Mucosa of descending colon (tissue), 3 donors: ENCODE data around the gene MPRIP. TPM values are rescaled to one million over a fixed set of nuclear protein-coding genes. Genes with fewer than 3 reads are reported as not detected.

Experiments used
- ATAC-seq: fragments of 200-7000 bp; cut with Tn5 transposase; one replicate; pipeline ENCODE4 v1.9.1; 2020; ENCODE audit warnings: mild to moderate bottlenecking, moderate library complexity
- DNase-seq, 3 donors: peaks; one replicate each; pipeline ENCODE4 v3.0.0-alpha.2; 2020
- H3K36me3 ChIP-seq: fragments of 200-600 bp; one replicate; pipeline ENCODE4 v1.8.0; 2021; ENCODE audit warnings: low read depth, mild to moderate bottlenecking
- H3K4me1 ChIP-seq: fragments of 200-600 bp; one replicate; pipeline ENCODE4 v1.8.0; 2021; ENCODE audit warnings: low read depth, mild to moderate bottlenecking
- H3K4me3 ChIP-seq: fragments of 200-600 bp; one replicate; pipeline ENCODE4 v1.8.0; 2021; ENCODE audit warnings: mild to moderate bottlenecking
- H3K9me3 ChIP-seq: fragments of 200-600 bp; one replicate; pipeline ENCODE4 v1.8.0; 2021; ENCODE audit warnings: mild to moderate bottlenecking
- CTCF ChIP-seq: fragments of 200-600 bp; IDR thresholded peaks from one replicate; pipeline ENCODE4 v1.8.0; 2022; ENCODE audit warnings: antibody characterized with exemption, mild to moderate bottlenecking
- intact Hi-C, 2 donors: fragments of 100-400 bp; cut with DNase I in 1 of 2; cut with micrococcal nuclease in 1 of 2; formaldehyde crosslinking; loops; one replicate each; pipeline versions ENCODE4 v1.11.0 to v1.11.1; 2022; cut with DNase I, micrococcal nuclease
- total RNA-seq, 3 donors: library from RNA; stranded (reverse); fragmentation: NEBNext Ultra II Directional in 2 of 3; extraction: Animal tissue kit (Norgen Biotek cat#: 25700) in 2 of 3; gene quantifications; one replicate each; pipeline versions ENCODE4 v1.2.1 to v1.2.4, GENCODE V29; 2021 to 2023
- donor health status: DM: no; HTN: no; CAD: no; lungs with moderate emphysema.
- donor health status: DM: no; HTN: no; CAD: no.
- donor health status: DM: no; HTN: yes; CAD: no.

MPRIP gene
- total RNA-seq, 3 donors from 2014 or later = 150 to 249 (median 231) TPM

- TF ChIP-seq CTCF = no peak
- DNase-seq (peak in 1 of 3 donors; percentile 22), ATAC-seq (no peak)
- Histone ChIP-seq H3K4me1 (peaks cover 12% of the 10 kb centered on the region), H3K36me3 (no peaks in the 10 kb centered on the region), H3K9me3 (no peaks in the 10 kb centered on the region), H3K4me3 (no peak overlapping the region)
- intact Hi-C loops = no loop called here
Measured at GRCh38 chr17:17020821-17021193, 21.4 kb upstream of the MPRIP start.

DNA sequence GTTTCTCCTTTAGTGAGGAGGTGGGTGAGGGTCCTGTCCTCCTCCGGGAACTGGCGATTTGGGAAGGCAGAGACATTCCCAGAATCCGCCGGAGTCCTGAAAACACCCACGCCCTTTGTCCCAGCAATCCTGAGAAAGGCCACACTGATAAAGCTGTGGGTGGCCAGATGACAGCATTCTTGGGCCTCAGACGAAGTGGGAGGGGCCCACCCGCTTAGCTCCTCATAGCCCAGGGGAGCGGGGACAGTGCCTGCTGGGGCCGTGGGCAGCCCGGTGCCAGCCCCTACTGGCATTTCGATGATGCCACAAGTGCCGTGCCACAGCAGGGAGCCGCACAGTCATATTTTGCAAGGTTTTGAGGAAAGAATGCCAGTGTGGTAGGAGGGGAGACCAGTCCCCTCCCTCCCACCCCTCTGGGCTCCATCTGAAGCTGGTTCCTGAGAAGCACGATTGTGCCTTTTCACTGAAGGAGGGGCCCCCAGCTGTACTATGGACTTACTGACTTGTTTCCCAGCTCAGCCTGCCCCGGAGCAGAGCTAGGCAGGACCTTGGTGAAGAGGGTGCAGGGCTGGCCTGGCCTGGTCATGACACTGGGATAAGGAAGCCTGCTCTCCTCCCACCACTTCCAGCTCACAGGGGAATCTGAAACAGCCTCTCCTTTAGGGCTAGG, 20.9 kb upstream of the MPRIP start:
- peak; percentile 71 for ATAC-seq
- DNase-seq = peak; percentile 36 to 51 (median 46)
- peaks cover 12% of the 10 kb centered on the region for H3K4me1 ChIP-seq

DNA sequence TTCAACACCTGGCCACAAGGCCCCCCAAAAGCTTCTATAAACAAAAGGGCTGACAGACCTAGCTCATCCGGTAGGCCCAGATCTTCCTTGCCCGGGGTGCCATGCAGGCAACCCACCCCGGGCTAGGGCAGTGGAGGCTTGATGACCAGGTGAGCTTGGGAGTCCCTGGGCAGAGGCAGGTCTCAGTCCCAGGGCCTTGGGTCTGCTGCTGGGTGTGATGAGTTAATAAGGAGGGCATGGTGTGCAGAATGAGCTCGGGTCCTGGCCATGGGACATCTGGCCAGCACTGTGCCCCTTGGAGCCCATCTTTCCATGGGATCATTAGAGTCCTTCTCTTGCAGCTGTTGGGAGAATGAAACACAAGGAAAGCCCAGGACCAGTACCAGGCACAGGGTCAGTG, 20.2 kb upstream of the MPRIP start:
- ATAC-seq (no peak), DNase-seq (peak in 1 of 3 donors; percentile 29)
- no peak for TF ChIP-seq CTCF
- intact Hi-C loops = no loop called here
- H3K4me1 ChIP-seq = peaks cover 12% of the 10 kb centered on the region
- H3K9me3 ChIP-seq = no peaks in the 10 kb centered on the region
- no peaks in the 10 kb centered on the region for H3K36me3 ChIP-seq
- H3K4me3 ChIP-seq = no peak overlapping the region

More for the DNA sequence above, 20.9 kb upstream of the MPRIP start:
- H3K36me3 ChIP-seq = no peaks in the 10 kb centered on the region
- TF ChIP-seq CTCF = no peak
- no peak overlapping the region for H3K4me3 ChIP-seq
- H3K9me3 ChIP-seq = no peaks in the 10 kb centered on the region
- intact Hi-C loops = no loop called here

- DNase-seq (peak in 1 of 3 donors; percentile 27), ATAC-seq (no peak)
Measured at GRCh38 chr17:17022456-17022855, 19.8 kb upstream of the MPRIP start.

GRCh38 chr17:17024778-17025300, 17.4 kb upstream of the MPRIP start:
- intact Hi-C loops = no loop called here
- H3K4me3 ChIP-seq = no peak overlapping the region
- TF ChIP-seq CTCF = no peak
- peaks cover 23% of the 10 kb centered on the region for H3K4me1 ChIP-seq
- no peaks in the 10 kb centered on the region for H3K36me3 ChIP-seq
- ATAC-seq (no peak), DNase-seq (peak in 2 of 3 donors; percentile 23 to 50)
- no peaks in the 10 kb centered on the region for H3K9me3 ChIP-seq

More at GRCh38 chr17:17022456-17022855, 19.8 kb upstream of the MPRIP start:
- Histone ChIP-seq H3K36me3 (no peaks in the 10 kb centered on the region), H3K4me3 (no peak overlapping the region), H3K9me3 (no peaks in the 10 kb centered on the region), H3K4me1 (peaks cover 12% of the 10 kb centered on the region)
- intact Hi-C loops = no loop called here
- TF ChIP-seq CTCF = no peak
